ENCODE measurements around the gene ATP2B3.

Gene ATP2B3

GRCh38 chrX:153490217-153490930 lies 27.1 kb upstream of the ATP2B3 start:
- FAIRE-seq, result no peak

- no peak for FAIRE-seq
Observed at GRCh38 chrX:153491351-153491914, 26.0 kb upstream of the ATP2B3 start.

GRCh38 chrX:153491918-153492317 lies 25.5 kb upstream of the ATP2B3 start:
- no peak for FAIRE-seq

- no peak for FAIRE-seq
Observed at GRCh38 chrX:153492543-153492942, 24.9 kb upstream of the ATP2B3 start.

GRCh38 chrX:153493085-153493484 lies 24.4 kb upstream of the ATP2B3 start:
- FAIRE-seq, result no peak

GRCh38 chrX:153494061-153494460 lies 23.4 kb upstream of the ATP2B3 start:
- FAIRE-seq, result no peak

GRCh38 chrX:153494541-153495361 lies 22.7 kb upstream of the ATP2B3 start, which contains the start of gene BGN:
BGN (plus strand) TSS chrX:153494980; CDS start chrX:153504632, 9,652 bp downstream.
- FAIRE-seq, result no peak

GRCh38 chrX:153495362-153495751 lies 22.1 kb upstream of the ATP2B3 start:
- no peak for FAIRE-seq

- FAIRE-seq, result no peak
Observed at GRCh38 chrX:153495903-153496589, 21.4 kb upstream of the ATP2B3 start.

GRCh38 chrX:153496590-153496959 lies 20.9 kb upstream of the ATP2B3 start:
- FAIRE-seq, result no peak

GRCh38 chrX:153498453-153498852 lies 19.0 kb upstream of the ATP2B3 start:
- FAIRE-seq, result no peak

- no peak for FAIRE-seq
Observed at GRCh38 chrX:153499341-153499740, 18.1 kb upstream of the ATP2B3 start.

- no peak for FAIRE-seq
Observed at GRCh38 chrX:153499876-153500275, 17.6 kb upstream of the ATP2B3 start.

GRCh38 chrX:153500676-153501280 lies 16.7 kb upstream of the ATP2B3 start:
- no peak for FAIRE-seq

- FAIRE-seq, result no peak
Observed at GRCh38 chrX:153501530-153501929, 15.9 kb upstream of the ATP2B3 start.

GRCh38 chrX:153502131-153502530 lies 15.3 kb upstream of the ATP2B3 start:
- no peak for FAIRE-seq

- no peak for FAIRE-seq
Observed at GRCh38 chrX:153502796-153503195, 14.6 kb upstream of the ATP2B3 start.

- FAIRE-seq, result no peak
Observed at GRCh38 chrX:153504445-153505016, 12.9 kb upstream of the ATP2B3 start.

- FAIRE-seq, result no peak
Observed at GRCh38 chrX:153505361-153505760, 12.1 kb upstream of the ATP2B3 start.

- no peak for FAIRE-seq
Observed at GRCh38 chrX:153507484-153508178, 9.8 kb upstream of the ATP2B3 start.

- no peak for FAIRE-seq
Observed at GRCh38 chrX:153509592-153509991, 7.8 kb upstream of the ATP2B3 start.

- no peak for FAIRE-seq
Observed at GRCh38 chrX:153510383-153510782, 7.1 kb upstream of the ATP2B3 start.

Data from G401.6 (cell line).